ENCODE data around the gene TRIM26. TPM values are rescaled to one million over a fixed set of nuclear protein-coding genes. Genes with fewer than 3 reads are reported as not detected.

The TRIM26 gene
- polyA plus RNA-seq, 1 experiment = 41.8 TPM

- TF ChIP-seq, protein P1, sequence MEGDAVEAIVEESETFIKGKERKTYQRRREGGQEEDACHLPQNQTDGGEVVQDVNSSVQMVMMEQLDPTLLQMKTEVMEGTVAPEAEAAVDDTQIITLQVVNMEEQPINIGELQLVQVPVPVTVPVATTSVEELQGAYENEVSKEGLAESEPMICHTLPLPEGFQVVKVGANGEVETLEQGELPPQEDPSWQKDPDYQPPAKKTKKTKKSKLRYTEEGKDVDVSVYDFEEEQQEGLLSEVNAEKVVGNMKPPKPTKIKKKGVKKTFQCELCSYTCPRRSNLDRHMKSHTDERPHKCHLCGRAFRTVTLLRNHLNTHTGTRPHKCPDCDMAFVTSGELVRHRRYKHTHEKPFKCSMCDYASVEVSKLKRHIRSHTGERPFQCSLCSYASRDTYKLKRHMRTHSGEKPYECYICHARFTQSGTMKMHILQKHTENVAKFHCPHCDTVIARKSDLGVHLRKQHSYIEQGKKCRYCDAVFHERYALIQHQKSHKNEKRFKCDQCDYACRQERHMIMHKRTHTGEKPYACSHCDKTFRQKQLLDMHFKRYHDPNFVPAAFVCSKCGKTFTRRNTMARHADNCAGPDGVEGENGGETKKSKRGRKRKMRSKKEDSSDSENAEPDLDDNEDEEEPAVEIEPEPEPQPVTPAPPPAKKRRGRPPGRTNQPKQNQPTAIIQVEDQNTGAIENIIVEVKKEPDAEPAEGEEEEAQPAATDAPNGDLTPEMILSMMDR (IDR thresholded peaks at IDR 0.05; ENCODE audit: insufficient read depth, low read depth, low read length) = no peak
- CTCF ChIA-PET = interaction anchor here (1.2 kb wide), 1 partner anchor 9 kb away, joined by 5 read pairs; no protein-coding TSS in a partner anchor
- DNase-seq (ENCODE audit: low read depth) = no peak
Observed at GRCh38 chr6:30180145-30180544, 33.1 kb downstream of the TRIM26 start.

DNA sequence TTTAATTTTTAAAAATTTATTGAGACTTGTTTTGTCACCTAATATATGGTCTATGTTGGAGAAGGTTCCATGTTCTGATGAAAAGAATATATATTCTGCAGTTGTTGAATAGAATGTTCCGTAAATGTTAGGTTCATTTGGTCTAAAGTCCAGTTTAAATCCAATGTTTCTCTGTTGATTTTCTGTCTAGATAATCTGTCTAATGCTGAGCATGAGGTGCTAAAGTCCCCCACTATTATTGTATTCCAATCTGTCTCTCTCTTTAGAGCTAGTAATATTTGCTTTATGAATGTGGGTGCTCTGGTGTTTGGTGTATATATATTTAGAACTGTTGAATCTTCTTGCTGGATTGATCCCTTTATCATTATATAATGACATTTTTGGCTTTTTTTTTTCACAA is 34.4 kb downstream of the TRIM26 start:
- ChIA-PET POLR2A (no interaction called here), CTCF (no interaction called here)
- Histone ChIP-seq H3K4me3 (ENCODE audit: low read depth, low read length) (no peak overlapping the region), H3K36me3 (ENCODE audit: control insufficient read depth, insufficient read depth, low read length) (no peaks in the 10 kb centered on the region), H3K27me3 (ENCODE audit: control insufficient read depth, insufficient read depth, low read length) (peaks cover 6% of the 10 kb centered on the region)
- DNase-seq (ENCODE audit: low read depth) = no peak
- TF ChIP-seq, protein P1 (IDR thresholded peaks at IDR 0.05; ENCODE audit: insufficient read depth, low read depth, low read length) = no peak

More at GRCh38 chr6:30180145-30180544, 33.1 kb downstream of the TRIM26 start:
- POLR2A ChIA-PET = no interaction called here
- H3K4me3 ChIP-seq (ENCODE audit: low read depth, low read length) = no peak overlapping the region
- H3K27me3 ChIP-seq (ENCODE audit: control insufficient read depth, insufficient read depth, low read length) = peaks cover 4% of the 10 kb centered on the region
- H3K36me3 ChIP-seq (ENCODE audit: control insufficient read depth, insufficient read depth, low read length) = peaks cover 3% of the 10 kb centered on the region

DNA sequence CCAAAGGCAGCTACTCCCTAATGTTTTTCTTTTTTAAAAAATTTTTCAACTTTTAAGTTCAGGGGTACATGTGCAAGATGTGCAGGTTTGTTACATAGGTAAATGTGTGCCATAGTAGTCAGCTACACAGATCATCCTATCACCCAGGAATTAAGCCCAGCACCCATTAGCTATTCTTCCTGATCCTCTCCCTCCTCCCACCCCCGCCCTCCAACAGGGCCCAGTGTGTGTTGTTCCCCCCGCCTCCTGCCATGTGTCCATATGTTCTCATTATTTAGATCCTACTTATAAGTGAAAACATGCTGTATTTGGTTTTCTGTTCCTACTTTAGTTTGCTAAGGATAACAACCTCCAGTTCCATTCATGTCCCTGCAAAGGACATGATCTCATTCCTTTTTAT is 37.4 kb downstream of the TRIM26 start:
- ChIA-PET POLR2A (no interaction called here), CTCF (interaction anchor here (1.1 to 1.3 kb wide), 2 partner anchors 72 to 526 kb away, joined by 3 to 6 read pairs; no protein-coding TSS in a partner anchor)
- DNase-seq (ENCODE audit: low read depth) = no peak
- H3K27me3 ChIP-seq (ENCODE audit: control insufficient read depth, insufficient read depth, low read length) = peaks cover 21% of the 10 kb centered on the region
- TF ChIP-seq, protein P1 (IDR thresholded peaks at IDR 0.05; ENCODE audit: insufficient read depth, low read depth, low read length) = no peak
- no peaks in the 10 kb centered on the region for H3K36me3 ChIP-seq (ENCODE audit: control insufficient read depth, insufficient read depth, low read length)
- H3K4me3 ChIP-seq (ENCODE audit: low read depth, low read length) = no peak overlapping the region

DNA sequence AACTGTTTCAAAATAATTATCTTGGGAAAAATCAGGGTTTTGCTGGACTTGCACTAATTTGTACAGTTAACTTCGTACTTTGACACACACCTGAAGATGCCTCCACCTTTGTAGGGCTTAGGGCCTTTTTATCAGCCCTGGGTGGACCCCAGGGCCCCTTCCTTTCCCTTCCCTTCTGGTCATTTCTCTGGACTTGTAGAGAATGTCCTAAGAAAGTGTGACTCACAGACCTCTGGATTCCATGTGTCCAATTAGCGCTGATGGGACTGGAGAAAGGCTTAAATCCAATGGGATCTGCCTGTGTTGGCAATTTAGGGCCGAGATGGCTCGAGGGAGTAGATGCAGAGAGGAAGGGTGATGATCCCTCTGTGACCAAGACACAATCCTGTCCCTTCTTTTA is 40.5 kb downstream of the TRIM26 start:
- DNase-seq (ENCODE audit: low read depth) = no peak
- Histone ChIP-seq H3K4me3 (ENCODE audit: low read depth, low read length) (no peak overlapping the region), H3K27me3 (ENCODE audit: control insufficient read depth, insufficient read depth, low read length) (peaks cover 33% of the 10 kb centered on the region), H3K36me3 (ENCODE audit: control insufficient read depth, insufficient read depth, low read length) (no peaks in the 10 kb centered on the region)
- TF ChIP-seq, protein P1 (IDR thresholded peaks at IDR 0.05; ENCODE audit: insufficient read depth, low read depth, low read length) = no peak
- ChIA-PET POLR2A (no interaction called here), CTCF (interaction anchor here (2.3 kb wide), 1 partner anchor 42 kb away, joined by 7 read pairs; no protein-coding TSS in a partner anchor)

GRCh38 chr6:30171677-30172471 is 41.3 kb downstream of the TRIM26 start:
- no peak for DNase-seq (ENCODE audit: low read depth)
- CTCF ChIA-PET = interaction anchor here (0.8 to 2.3 kb wide), 6 partner anchors 9 to 324 kb away, joined by 3 to 8 read pairs (median 5); no protein-coding TSS in a partner anchor
- POLR2A ChIA-PET = no interaction called here
- Histone ChIP-seq H3K36me3 (ENCODE audit: control insufficient read depth, insufficient read depth, low read length) (no peaks in the 10 kb centered on the region), H3K27me3 (ENCODE audit: control insufficient read depth, insufficient read depth, low read length) (peaks cover 36% of the 10 kb centered on the region), H3K4me3 (ENCODE audit: low read depth, low read length) (no peak overlapping the region)
- TF ChIP-seq, protein P1 (IDR thresholded peaks at IDR 0.05; ENCODE audit: insufficient read depth, low read depth, low read length) = no peak
